Measurements from ENCODE around the gene AASDHPPT.

- TF ChIP-seq SMC3 (conservative IDR thresholded peaks at IDR 0.05; ENCODE audit: poor library complexity) (no peak), CTCF (IDR thresholded peaks at IDR 0.05; ENCODE audit: poor library complexity, severe bottlenecking) (no peak), POLR2AphosphoS5 (IDR thresholded peaks at IDR 0.05) (no peak), REST (IDR thresholded peaks at IDR 0.05; ENCODE audit: borderline replicate concordance) (no peak), EZH2 (IDR thresholded peaks at IDR 0.05; ENCODE audit: borderline replicate concordance, insufficient read depth, low read length, poor library complexity, severe bottlenecking) (no peak)
These were observed 15.2 kb upstream of the AASDHPPT start for GRCh38 chr11:106061954-106062949.

All from neural cell (in vitro differentiated cells).